ENCODE data around the gene AMBP.
A peak's percentile ranks its signal among the peaks of the same experiment; 100 is the strongest.

AMBP gene

GRCh38 chr9:114112778-114113584, 34.9 kb upstream of the AMBP start:
- DNase-seq, result peak; percentile 84

- peak; percentile 64 for DNase-seq
These were observed 34.2 kb upstream of the AMBP start for GRCh38 chr9:114112325-114112724.

- DNase-seq, result peak; percentile 94
These were observed 32.1 kb upstream of the AMBP start for GRCh38 chr9:114110180-114110579.

GRCh38 chr9:114109124-114109523, 31.0 kb upstream of the AMBP start:
- no peak for DNase-seq

GRCh38 chr9:114108016-114108833, 30.1 kb upstream of the AMBP start:
- peak; percentile 76 for DNase-seq

GRCh38 chr9:114107286-114108001, 29.3 kb upstream of the AMBP start:
- DNase-seq, result no peak

- DNase-seq, result no peak
These were observed 27.1 kb upstream of the AMBP start for GRCh38 chr9:114105236-114105635.

GRCh38 chr9:114102484-114102883, 24.4 kb upstream of the AMBP start:
- DNase-seq, result no peak

GRCh38 chr9:114100536-114100935, 22.4 kb upstream of the AMBP start:
- DNase-seq, result no peak

- no peak for DNase-seq
These were observed 21.7 kb upstream of the AMBP start for GRCh38 chr9:114099669-114100270.

- no peak for DNase-seq
These were observed 21.0 kb upstream of the AMBP start, which contains the start of gene KIF12 for GRCh38 chr9:114098936-114099668. KIF12 (minus strand) TSS chr9:114099292; CDS start chr9:114099276, 16 bp downstream.

- peak; percentile 33 for DNase-seq
These were observed 20.2 kb upstream of the AMBP start for GRCh38 chr9:114098021-114098935.

- peak; percentile 50 for DNase-seq
These were observed 19.5 kb upstream of the AMBP start for GRCh38 chr9:114097613-114098020.

GRCh38 chr9:114096866-114097612, 18.9 kb upstream of the AMBP start:
- DNase-seq, result no peak

GRCh38 chr9:114096041-114096511, 18.0 kb upstream of the AMBP start:
- no peak for DNase-seq

- DNase-seq, result no peak
These were observed 16.9 kb upstream of the AMBP start for GRCh38 chr9:114094971-114095370.

- DNase-seq, result no peak
These were observed 15.8 kb upstream of the AMBP start for GRCh38 chr9:114093761-114094505.

- DNase-seq, result no peak
These were observed 15.0 kb upstream of the AMBP start for GRCh38 chr9:114093031-114093471.

- no peak for DNase-seq
These were observed 14.2 kb upstream of the AMBP start for GRCh38 chr9:114092336-114092735.

Data from fibroblast of skin of right biceps (primary cell).